ENCODE data around the gene PTPRD. TPM values are rescaled to one million over a fixed set of nuclear protein-coding genes. Genes with fewer than 3 reads are reported as not detected.

PTPRD gene
- total RNA-seq, 3 donors from 2014 or later (not counting 1 experiment from before 2014, with no cell fraction given) = 0.05 to 0.68 TPM; not detected in 1

GRCh38 chr9:9855177-9856078 is 757.4 kb downstream of the PTPRD start:
- Histone ChIP-seq H3K4me1 (ENCODE audit: control insufficient read depth, insufficient read depth, low read length) (no peaks in the 10 kb centered on the region), H3K27me3 (ENCODE audit: control insufficient read depth, insufficient read depth, low read length) (no peaks in the 10 kb centered on the region), H3K9me3 (ENCODE audit: control insufficient read depth, insufficient read depth, low read length) (no peaks in the 10 kb centered on the region), H3K27ac (ENCODE audit: low read length) (no peak overlapping the region), H3K36me3 (ENCODE audit: control insufficient read depth, insufficient read depth, low read length) (no peaks in the 10 kb centered on the region), H3K4me3 (ENCODE audit: low read length) (no peak overlapping the region)
- TF ChIP-seq CTCF (IDR thresholded peaks at IDR 0.05) = no peak
- Mint-ChIP-seq H3K4me1 (no peaks in the 10 kb centered on the region), H3K27ac (no peak overlapping the region), H3K4me3 (no peak overlapping the region), H3K9me3 (peaks cover 4 to 8% of the 10 kb centered on the region in 2 donors), H3K27me3 (ENCODE audit: low read depth in 2 of 2) (no peaks in the 10 kb centered on the region), H3K36me3 (no peaks in the 10 kb centered on the region)
- 76% methylated on average over 14 of the region's 15 CpGs for WGBS (ENCODE audit: insufficient coverage)
- ATAC-seq (no peak), DNase-seq (no peak)
- intact Hi-C loops (cut with micrococcal nuclease) = no loop called here

GRCh38 chr9:9847750-9848149 is 765.1 kb downstream of the PTPRD start:
- Mint-ChIP-seq H3K4me1 (peaks cover 12 to 17% of the 10 kb centered on the region in 2 donors), H3K9me3 (peaks cover 4 to 6% of the 10 kb centered on the region in 2 donors), H3K27ac (peak overlapping the region in 1 of 2 donors; percentile 54), H3K36me3 (peaks cover 10% of the 10 kb centered on the region), H3K27me3 (ENCODE audit: low read depth in 2 of 2) (no peaks in the 10 kb centered on the region), H3K4me3 (peak overlapping the region; percentile 5)
- no peaks in the 10 kb centered on the region for H3K4me1 ChIP-seq (ENCODE audit: control insufficient read depth, insufficient read depth, low read length)
- no peak overlapping the region for H3K4me3 ChIP-seq (ENCODE audit: low read length)
- H3K27ac ChIP-seq (ENCODE audit: low read length) = no peak overlapping the region
- WGBS (ENCODE audit: insufficient coverage) = 55% methylated on average over 5 of the region's 5 CpGs
- DNase-seq (no peak), ATAC-seq (peak in 2 of 3 donors; percentile 31 to 57)
- intact Hi-C loops (cut with micrococcal nuclease) = no loop called here
- H3K27me3 ChIP-seq (ENCODE audit: control insufficient read depth, insufficient read depth, low read length) = no peaks in the 10 kb centered on the region
- TF ChIP-seq CTCF (IDR thresholded peaks at IDR 0.05) = no peak
- H3K36me3 ChIP-seq (ENCODE audit: control insufficient read depth, insufficient read depth, low read length) = no peaks in the 10 kb centered on the region
- no peaks in the 10 kb centered on the region for H3K9me3 ChIP-seq (ENCODE audit: control insufficient read depth, insufficient read depth, low read length)

GRCh38 chr9:9846557-9846956 is 766.2 kb downstream of the PTPRD start:
- no peaks in the 10 kb centered on the region for H3K36me3 ChIP-seq (ENCODE audit: control insufficient read depth, insufficient read depth, low read length)
- Mint-ChIP-seq H3K36me3 (peaks cover 10% of the 10 kb centered on the region), H3K4me3 (peak overlapping the region; percentile 45)

More at GRCh38 chr9:9846557-9846956, 766.2 kb downstream of the PTPRD start:
- WGBS (ENCODE audit: insufficient coverage) = 0% methylated on average over 1 of the region's 1 CpG
- ATAC-seq (peak in 1 of 3 donors; percentile 41), DNase-seq (no peak)
- Mint-ChIP-seq H3K27me3 (ENCODE audit: low read depth in 2 of 2) (no peaks in the 10 kb centered on the region), H3K4me1 (peaks cover 12 to 17% of the 10 kb centered on the region in 2 donors), H3K27ac (peak overlapping the region; percentile 12 to 54), H3K9me3 (peaks cover 0 to 6% of the 10 kb centered on the region in 2 donors)
- no peak for TF ChIP-seq CTCF (IDR thresholded peaks at IDR 0.05)
- no peaks in the 10 kb centered on the region for H3K4me1 ChIP-seq (ENCODE audit: control insufficient read depth, insufficient read depth, low read length)
- intact Hi-C loops (cut with micrococcal nuclease) = no loop called here
- no peaks in the 10 kb centered on the region for H3K9me3 ChIP-seq (ENCODE audit: control insufficient read depth, insufficient read depth, low read length)
- no peaks in the 10 kb centered on the region for H3K27me3 ChIP-seq (ENCODE audit: control insufficient read depth, insufficient read depth, low read length)
- no peak overlapping the region for H3K27ac ChIP-seq (ENCODE audit: low read length)
- H3K4me3 ChIP-seq (ENCODE audit: low read length) = no peak overlapping the region
